ENCODE data around the gene TMEM178B.

The TMEM178B gene

DNA sequence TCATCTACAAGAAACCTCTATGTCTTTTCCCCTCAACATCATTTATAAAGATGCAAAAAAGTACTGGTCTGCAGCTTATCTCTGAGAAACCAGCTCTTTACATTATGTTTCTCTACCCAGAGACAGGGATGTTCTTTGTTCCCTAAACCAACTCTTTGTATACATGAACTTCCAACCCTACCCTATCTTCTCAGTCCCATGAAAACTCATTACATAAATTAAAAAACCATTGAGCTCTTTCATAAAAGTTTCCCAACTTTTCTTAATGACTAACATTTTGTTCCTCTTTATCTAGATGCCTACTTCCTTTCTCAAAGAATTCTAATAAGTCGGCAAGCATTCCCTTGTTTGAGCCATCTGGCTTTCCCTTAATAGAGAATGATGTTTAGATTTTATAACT, 284.5 kb downstream of the TMEM178B start:
- TF ChIP-seq POLR2AphosphoS5 (IDR thresholded peaks at IDR 0.05; ENCODE audit: low read depth, low read length) = no peak
- no peak for TF ChIP-seq FOXP2 (optimal IDR thresholded peaks at IDR 0.05; ENCODE audit: borderline replicate concordance, extremely low read depth, extremely low read length, insufficient read depth)
- TF ChIP-seq TAF1 (IDR thresholded peaks at IDR 0.05; ENCODE audit: borderline replicate concordance, insufficient read depth, low read length) = no peak
- TF ChIP-seq REST (IDR thresholded peaks at IDR 0.05; ENCODE audit: insufficient read depth in 1 of 2, low read depth in 2 of 2, low read length in 2 of 2) = no peak
- TF ChIP-seq SIN3A (IDR thresholded peaks at IDR 0.05; ENCODE audit: borderline replicate concordance, insufficient read depth, low read length) = no peak

DNA sequence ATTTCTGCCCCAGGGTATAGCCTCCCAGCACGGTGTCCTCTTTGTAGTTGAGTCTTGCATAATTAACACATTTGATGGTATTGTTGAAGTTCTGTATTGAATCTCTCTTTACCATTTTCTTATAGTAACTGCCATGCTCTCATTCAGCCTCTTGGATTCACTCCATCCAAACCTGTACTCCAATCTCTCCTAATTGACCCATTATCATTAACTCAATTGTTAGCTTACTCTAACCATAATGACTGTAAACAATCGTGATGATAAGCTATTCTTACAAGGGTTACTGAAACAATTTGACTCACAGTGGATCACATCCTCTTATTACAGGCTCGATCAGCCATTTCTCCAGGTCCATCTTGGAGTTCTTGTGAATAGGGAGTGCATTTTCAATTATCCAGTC, 285.4 kb downstream of the TMEM178B start:
- TF ChIP-seq FOXP2 (optimal IDR thresholded peaks at IDR 0.05; ENCODE audit: borderline replicate concordance, extremely low read depth, extremely low read length, insufficient read depth) = no peak
- no peak for TF ChIP-seq TAF1 (IDR thresholded peaks at IDR 0.05; ENCODE audit: borderline replicate concordance, insufficient read depth, low read length)
- no peak for TF ChIP-seq POLR2AphosphoS5 (IDR thresholded peaks at IDR 0.05; ENCODE audit: low read depth, low read length)
- no peak for TF ChIP-seq REST (IDR thresholded peaks at IDR 0.05; ENCODE audit: insufficient read depth in 1 of 2, low read depth in 2 of 2, low read length in 2 of 2)
- no peak for TF ChIP-seq SIN3A (IDR thresholded peaks at IDR 0.05; ENCODE audit: borderline replicate concordance, insufficient read depth, low read length)

DNA sequence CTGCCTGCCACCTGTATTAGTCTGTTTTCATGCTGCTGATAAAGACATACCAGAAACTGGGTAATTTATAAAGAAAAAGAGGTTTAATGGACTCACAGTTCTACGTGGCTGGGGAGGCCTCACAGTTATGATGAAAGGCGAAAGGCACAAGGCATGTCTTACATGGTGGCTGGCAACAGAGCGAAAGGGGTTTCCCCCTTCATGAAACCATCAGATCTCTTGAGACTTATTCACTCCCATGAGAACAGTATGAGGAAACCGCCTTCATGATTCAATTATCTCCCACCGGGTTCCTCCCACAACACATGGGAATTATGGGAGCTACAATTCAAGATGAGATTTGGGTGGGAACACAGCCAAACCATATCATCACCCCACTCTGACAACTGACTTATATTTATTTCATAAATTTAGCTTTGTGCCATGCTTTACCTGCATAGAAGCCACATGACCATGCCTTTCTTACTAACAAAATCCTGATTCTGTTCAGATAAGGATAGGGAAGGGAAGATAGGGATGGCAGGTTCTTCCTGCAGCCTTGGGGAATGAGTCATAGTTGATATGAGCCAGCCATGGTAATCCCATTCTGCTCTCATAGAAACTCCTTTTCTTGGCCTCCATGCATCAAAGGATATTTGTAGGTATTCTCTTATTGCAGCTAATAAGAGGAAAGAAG, 286.0 kb downstream of the TMEM178B start:
- no peak for TF ChIP-seq TAF1 (IDR thresholded peaks at IDR 0.05; ENCODE audit: borderline replicate concordance, insufficient read depth, low read length)
- TF ChIP-seq POLR2AphosphoS5 (IDR thresholded peaks at IDR 0.05; ENCODE audit: low read depth, low read length) = no peak
- TF ChIP-seq REST (IDR thresholded peaks at IDR 0.05; ENCODE audit: insufficient read depth in 1 of 2, low read depth in 2 of 2, low read length in 2 of 2) = no peak

DNA sequence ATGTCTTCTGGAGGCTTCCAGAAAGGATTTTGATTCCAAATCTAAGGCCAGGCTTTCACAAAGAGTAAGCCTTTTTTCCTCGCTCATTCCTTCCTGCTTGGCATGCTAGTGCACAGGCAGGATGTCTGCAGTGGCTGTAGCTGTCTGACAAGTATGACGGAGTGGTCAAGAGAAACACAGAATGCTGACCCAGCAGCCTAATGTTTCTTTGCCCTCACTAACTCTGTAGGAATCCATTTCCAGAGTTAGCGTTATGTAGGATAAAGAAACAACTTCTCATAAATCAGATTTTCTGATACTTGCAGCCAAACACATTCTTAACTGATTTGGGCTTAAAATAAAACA, 286.5 kb downstream of the TMEM178B start:
- no peak for TF ChIP-seq REST (IDR thresholded peaks at IDR 0.05; ENCODE audit: insufficient read depth in 1 of 2, low read depth in 2 of 2, low read length in 2 of 2)
- no peak for TF ChIP-seq FOXP2 (optimal IDR thresholded peaks at IDR 0.05; ENCODE audit: borderline replicate concordance, extremely low read depth, extremely low read length, insufficient read depth)
- no peak for TF ChIP-seq POLR2AphosphoS5 (IDR thresholded peaks at IDR 0.05; ENCODE audit: low read depth, low read length)
- TF ChIP-seq SIN3A (IDR thresholded peaks at IDR 0.05; ENCODE audit: borderline replicate concordance, insufficient read depth, low read length) = no peak
- no peak for TF ChIP-seq TAF1 (IDR thresholded peaks at IDR 0.05; ENCODE audit: borderline replicate concordance, insufficient read depth, low read length)

DNA sequence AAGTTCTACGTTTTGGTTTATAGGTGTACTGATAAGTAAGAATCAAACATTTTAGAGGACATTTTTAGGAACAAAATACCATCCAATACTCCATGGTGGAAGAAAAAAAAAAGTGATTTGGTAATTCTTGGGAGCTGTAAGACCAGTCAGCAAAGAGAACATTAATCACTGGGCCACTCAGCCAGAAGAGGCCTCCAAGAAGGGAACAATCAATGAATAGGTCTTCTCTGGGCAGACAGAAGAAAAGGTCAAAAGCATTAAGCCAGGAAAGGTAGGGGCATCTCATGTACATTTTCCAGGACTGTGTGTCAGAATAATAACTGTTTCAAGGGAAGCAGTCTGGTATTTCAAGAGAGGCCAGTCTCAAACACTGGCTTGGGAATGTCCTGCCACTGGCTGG, 286.9 kb downstream of the TMEM178B start:
- TF ChIP-seq TAF1 (IDR thresholded peaks at IDR 0.05; ENCODE audit: borderline replicate concordance, insufficient read depth, low read length) (no peak), POLR2AphosphoS5 (IDR thresholded peaks at IDR 0.05; ENCODE audit: low read depth, low read length) (no peak), SIN3A (IDR thresholded peaks at IDR 0.05; ENCODE audit: borderline replicate concordance, insufficient read depth, low read length) (no peak), FOXP2 (optimal IDR thresholded peaks at IDR 0.05; ENCODE audit: borderline replicate concordance, extremely low read depth, extremely low read length, insufficient read depth) (no peak), REST (IDR thresholded peaks at IDR 0.05; ENCODE audit: insufficient read depth in 1 of 2, low read depth in 2 of 2, low read length in 2 of 2) (no peak)

All from PFSK-1 (cell line).